ENCODE data around the gene CD8B.

- no peak for TF ChIP-seq CTCF (IDR thresholded peaks at IDR 0.05 in 4 of 5, conservative IDR thresholded peaks at IDR 0.05 in 1 of 5)
- TF ChIP-seq POLR2A (IDR thresholded peaks at IDR 0.05), result no peak
Observed at GRCh38 chr2:86809481-86810121, 52.1 kb downstream of the CD8B start.

All from gastrocnemius medialis (tissue), 4 donors.